Choroid plexus epithelial cell (primary cell): ENCODE data around the gene PARVB.
A peak's percentile ranks its signal among the peaks of the same experiment; 100 is the strongest.

Source experiments
- DNase-seq: peaks from one replicate; pipeline ENCODE4 v3.0.0-alpha.2; 2010; ENCODE audit warnings: low read depth
- H3K4me3 ChIP-seq: 2 replicates; pipeline ENCODE4 v1.5.1; 2011; ENCODE audit warnings: low read depth, mild to moderate bottlenecking, control low read depth, low read length, moderate library complexity
- CTCF ChIP-seq: conservative IDR thresholded peaks from 2 replicates; pipeline ENCODE4 v1.5.1; 2011; ENCODE audit warnings: low read depth, mild to moderate bottlenecking, control low read depth, inconsistent platforms, low read length, moderate library complexity

The PARVB gene

DNA sequence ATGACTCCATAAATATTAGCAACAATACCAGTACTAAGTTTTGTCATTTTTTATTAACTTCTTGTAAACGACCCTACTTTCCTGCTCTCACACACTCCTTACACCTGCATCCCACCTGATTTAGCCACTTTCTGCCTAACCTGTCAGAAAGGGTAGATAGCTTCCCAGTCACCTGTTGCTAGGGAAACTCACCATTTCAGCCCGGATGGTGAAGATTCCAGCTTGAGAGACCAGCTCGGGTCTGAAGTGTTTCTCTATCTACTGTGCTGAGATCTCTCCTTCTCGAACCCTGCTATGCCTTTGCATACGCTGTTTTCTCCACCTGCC, 156.6 kb downstream of the PARVB start, which contains the start of gene PARVG:
PARVG (plus strand) TSS at position 220 of the 327 bp plus-strand sequence. CDS start 2,405 bp downstream, outside the sequence.
- H3K4me3 ChIP-seq = no peak within 1 kb of the TSS
- peak; percentile 20 for DNase-seq
- no peak for TF ChIP-seq CTCF

DNA sequence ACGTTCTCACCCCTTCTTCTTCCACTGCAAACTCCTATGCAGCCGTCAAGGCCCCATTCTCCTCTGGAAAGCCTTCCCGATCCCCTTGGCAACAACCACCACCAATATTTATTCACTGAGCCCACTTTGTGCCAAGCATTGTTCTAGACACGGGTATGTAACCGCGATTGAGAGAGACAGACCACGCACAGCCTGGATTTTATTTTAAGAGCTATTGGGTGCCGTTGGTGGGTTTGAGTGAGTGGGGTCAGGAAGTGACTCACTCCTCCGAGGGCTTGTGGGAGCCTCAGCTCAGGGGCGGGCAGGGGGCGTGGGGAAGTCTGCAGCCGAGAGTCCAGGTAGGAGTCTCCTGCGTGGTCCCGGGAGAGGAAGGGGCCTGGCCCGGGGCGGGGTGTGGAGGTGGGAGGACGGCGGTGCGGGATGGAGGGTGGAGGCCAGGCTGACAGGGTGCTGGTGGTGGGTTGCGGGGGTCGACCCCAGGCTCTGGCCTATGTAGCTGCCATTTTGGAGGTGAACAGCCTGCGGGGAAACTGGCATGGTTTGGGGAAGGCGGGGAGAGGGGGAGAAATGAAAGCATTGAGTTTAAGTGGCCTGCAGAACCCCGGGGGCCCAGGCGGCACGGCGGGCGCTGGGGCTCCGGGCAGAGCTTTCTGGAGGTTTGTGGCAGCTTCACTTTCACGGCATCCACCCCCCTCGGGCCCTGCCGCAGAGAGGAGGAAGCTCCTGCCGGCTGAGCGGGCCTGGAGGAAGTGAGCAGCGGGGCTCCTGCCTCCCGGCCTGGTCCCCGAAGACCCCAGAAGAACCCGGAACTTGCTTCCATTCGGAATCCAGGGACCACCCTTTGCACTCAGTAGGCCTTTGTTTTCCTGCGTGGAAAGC, 157.2 kb downstream of the PARVB start:
- DNase-seq = no peak
- no peak for TF ChIP-seq CTCF
- no peak overlapping the region for H3K4me3 ChIP-seq

DNA sequence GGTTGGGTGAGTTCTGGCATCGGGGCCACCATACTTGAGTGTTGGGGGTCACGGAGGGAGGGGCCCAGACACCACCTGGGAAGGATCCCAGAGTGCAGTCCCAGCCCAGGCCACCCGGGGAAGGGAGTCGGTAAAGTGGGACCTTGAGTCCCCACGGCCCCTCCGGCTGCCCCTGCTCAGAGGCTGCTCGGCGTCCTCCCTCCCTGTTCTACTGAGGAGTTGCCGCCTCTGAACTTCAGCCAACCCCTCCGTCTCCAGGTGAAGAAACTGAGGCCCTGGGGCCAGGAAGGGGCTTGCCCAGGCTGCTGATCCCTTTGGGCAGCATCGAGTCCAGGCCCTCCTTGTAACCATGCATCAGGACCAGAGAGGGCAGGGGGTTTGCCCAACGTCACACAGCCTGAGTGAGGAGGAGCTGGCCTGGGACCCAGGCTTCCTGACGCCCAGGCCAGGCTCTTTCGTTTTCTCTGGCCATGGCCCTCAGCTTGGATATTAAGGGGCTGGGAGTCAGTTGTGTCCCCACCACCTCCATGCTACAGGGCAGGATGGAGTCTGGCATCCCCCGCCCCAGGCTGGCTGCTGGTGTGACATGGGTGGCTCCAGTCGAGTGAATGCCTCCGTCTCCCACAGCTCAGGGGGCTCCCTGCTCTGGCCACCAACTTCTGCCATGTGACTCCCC, 157.9 kb downstream of the PARVB start:
- TF ChIP-seq CTCF = no peak
- no peak overlapping the region for H3K4me3 ChIP-seq
- no peak for DNase-seq

GRCh38 chr22:44182588-44183286, 158.6 kb downstream of the PARVB start:
- no peak overlapping the region for H3K4me3 ChIP-seq
- no peak for DNase-seq
- no peak for TF ChIP-seq CTCF

DNA sequence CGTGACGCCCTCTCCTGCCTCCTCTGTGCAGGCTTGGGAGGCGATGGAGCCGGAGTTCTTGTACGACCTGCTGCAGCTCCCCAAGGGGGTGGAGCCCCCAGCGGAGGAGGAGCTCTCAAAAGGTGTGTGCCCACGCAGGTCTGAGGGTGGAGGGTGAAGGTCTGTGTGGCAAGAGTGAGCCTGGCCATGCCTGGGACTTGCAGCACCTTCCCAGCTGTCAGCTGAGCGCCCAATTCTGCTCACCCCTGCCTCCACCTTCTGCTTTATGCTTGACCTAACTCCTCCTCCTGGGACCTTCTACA, 159.1 kb downstream of the PARVB start:
- H3K4me3 ChIP-seq = no peak overlapping the region
- no peak for TF ChIP-seq CTCF
- DNase-seq = no peak

DNA sequence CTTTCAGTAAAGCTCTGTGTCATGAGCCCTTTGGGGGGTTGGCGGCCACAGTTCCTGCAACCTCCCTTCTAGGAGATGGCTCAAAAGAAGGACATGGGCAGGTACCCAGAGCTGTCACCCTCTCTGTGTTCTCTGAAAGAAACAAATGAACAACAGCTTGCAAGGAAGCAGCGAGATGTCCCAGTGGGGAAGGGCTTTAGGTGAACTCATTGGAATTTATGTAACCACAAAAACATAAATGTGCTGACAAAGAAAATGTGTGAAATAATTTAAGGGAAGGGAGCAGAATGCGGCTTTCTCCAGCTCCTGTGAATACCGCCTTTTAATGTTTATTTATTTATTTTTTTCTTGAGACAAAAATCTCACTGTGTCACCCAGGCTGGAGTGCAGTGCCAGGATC, 159.9 kb downstream of the PARVB start:
- DNase-seq = peak; percentile 66
- TF ChIP-seq CTCF = no peak
- no peak overlapping the region for H3K4me3 ChIP-seq
